ENCODE measurements around the gene ARHGEF28.

- no peak for TF ChIP-seq POLR2A (IDR thresholded peaks at IDR 0.05)
- no peak for TF ChIP-seq CTCF (IDR thresholded peaks at IDR 0.05)
Measured at GRCh38 chr5:73642344-73642743, 16.3 kb downstream of the ARHGEF28 start.

Data from right lobe of liver (tissue), 4 donors.